Bronchial epithelial cell (primary cell): ENCODE data around the gene WRAP73. TPM values are rescaled to one million over a fixed set of nuclear protein-coding genes. Genes with fewer than 3 reads are reported as not detected.

Experiments
- DNase-seq: peaks from one replicate; pipeline ENCODE4 v3.0.0-alpha.2; 2010; ENCODE audit warnings: low read depth
- FAIRE-seq: peaks from 2 replicates; lab custom pipeline; 2011; peaks lifted over from hg19 to GRCh38; lab: Jason Lieb, UNC
- H3K27me3 ChIP-seq: 2 replicates; pipeline ENCODE4 v1.5.1; 2011; ENCODE audit warnings: low read length; ENCODE audit not compliant: control insufficient read depth, insufficient read depth
- H3K36me3 ChIP-seq: 2 replicates; pipeline ENCODE4 v1.5.1; 2011; ENCODE audit warnings: low read length; ENCODE audit not compliant: control insufficient read depth, insufficient read depth
- H3K4me3 ChIP-seq: 2 replicates; pipeline ENCODE4 v1.5.1; 2011; ENCODE audit warnings: mild to moderate bottlenecking, low read depth, low read length, control low read depth
- CTCF ChIP-seq: IDR thresholded peaks from 2 replicates; pipeline ENCODE4 v1.5.1; 2011; ENCODE audit warnings: mild to moderate bottlenecking, moderate library complexity, low read length, control low read depth, inconsistent platforms; ENCODE audit not compliant: insufficient read depth, severe bottlenecking
- total RNA-seq: library from RNA; depleted of rRNA; stranded (reverse); fragments of >200 nt; gene quantifications from 2 replicates; pipeline ENCODE4 v1.2.1, GENCODE V29; 2014

Gene WRAP73
- total RNA-seq, 1 donor from 2014 or later, result 21.3 TPM

- no peak for TF ChIP-seq CTCF
- no peak for FAIRE-seq
- no peaks in the 10 kb centered on the region for H3K27me3 ChIP-seq
These were observed 46.8 kb upstream of the WRAP73 start for GRCh38 chr1:3696689-3697088.

GRCh38 chr1:3695326-3696217, 45.7 kb upstream of the WRAP73 start:
- FAIRE-seq (no peak), DNase-seq (no peak)
- H3K27me3 ChIP-seq, result no peaks in the 10 kb centered on the region
- peak; percentile 88 for TF ChIP-seq CTCF
- no peak overlapping the region for H3K4me3 ChIP-seq
- no peaks in the 10 kb centered on the region for H3K36me3 ChIP-seq

More at GRCh38 chr1:3696689-3697088, 46.8 kb upstream of the WRAP73 start:
- no peaks in the 10 kb centered on the region for H3K36me3 ChIP-seq
- H3K4me3 ChIP-seq, result no peak overlapping the region
- DNase-seq, result no peak

DNA sequence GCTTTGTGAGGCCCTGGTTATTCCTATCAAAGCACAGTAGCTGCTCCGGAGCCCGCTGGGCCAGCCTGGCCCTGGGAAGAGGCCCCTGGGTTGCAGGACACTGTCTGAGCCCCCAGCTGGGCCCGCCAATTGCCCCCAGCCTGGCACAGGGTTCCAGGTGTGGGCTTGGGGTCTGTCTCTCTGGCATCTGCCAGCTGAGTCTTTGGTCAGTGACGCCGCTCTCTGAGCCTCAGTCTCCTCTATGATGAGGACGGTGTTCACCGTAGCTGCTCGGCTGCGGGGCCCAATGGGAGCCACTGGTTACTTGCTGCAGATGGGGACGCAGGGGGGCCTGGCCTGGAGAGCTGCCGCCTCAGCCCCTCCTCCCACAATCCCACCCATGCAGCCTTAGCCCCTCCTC, 43.4 kb upstream of the WRAP73 start:
- H3K36me3 ChIP-seq, result no peaks in the 10 kb centered on the region
- DNase-seq, result no peak
- TF ChIP-seq CTCF, result no peak
- no peak for FAIRE-seq
- H3K4me3 ChIP-seq, result no peak overlapping the region
- no peaks in the 10 kb centered on the region for H3K27me3 ChIP-seq

DNA sequence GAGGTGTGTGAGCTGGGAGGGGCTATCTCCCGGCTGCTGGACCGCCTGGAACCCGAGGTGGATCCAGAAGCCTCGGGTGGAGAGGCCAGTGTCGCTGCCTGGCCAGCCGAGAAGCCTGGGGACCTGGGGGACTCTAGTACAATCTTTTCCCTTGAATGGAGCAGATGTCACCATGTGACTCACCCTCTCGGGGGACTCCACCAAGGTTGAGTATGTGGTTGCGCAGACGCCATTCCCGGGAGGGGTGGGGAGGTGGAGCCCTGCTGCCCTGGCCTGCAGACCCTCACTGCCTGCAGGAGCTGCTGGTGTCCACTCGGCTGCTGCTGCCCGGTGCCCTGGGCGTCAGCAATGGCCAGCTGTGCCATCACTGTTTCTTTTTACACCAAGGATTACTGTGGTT, 42.7 kb upstream of the WRAP73 start:
- no peak overlapping the region for H3K4me3 ChIP-seq
- H3K27me3 ChIP-seq, result no peaks in the 10 kb centered on the region
- DNase-seq (no peak), FAIRE-seq (no peak)
- no peak for TF ChIP-seq CTCF
- H3K36me3 ChIP-seq, result no peaks in the 10 kb centered on the region

DNA sequence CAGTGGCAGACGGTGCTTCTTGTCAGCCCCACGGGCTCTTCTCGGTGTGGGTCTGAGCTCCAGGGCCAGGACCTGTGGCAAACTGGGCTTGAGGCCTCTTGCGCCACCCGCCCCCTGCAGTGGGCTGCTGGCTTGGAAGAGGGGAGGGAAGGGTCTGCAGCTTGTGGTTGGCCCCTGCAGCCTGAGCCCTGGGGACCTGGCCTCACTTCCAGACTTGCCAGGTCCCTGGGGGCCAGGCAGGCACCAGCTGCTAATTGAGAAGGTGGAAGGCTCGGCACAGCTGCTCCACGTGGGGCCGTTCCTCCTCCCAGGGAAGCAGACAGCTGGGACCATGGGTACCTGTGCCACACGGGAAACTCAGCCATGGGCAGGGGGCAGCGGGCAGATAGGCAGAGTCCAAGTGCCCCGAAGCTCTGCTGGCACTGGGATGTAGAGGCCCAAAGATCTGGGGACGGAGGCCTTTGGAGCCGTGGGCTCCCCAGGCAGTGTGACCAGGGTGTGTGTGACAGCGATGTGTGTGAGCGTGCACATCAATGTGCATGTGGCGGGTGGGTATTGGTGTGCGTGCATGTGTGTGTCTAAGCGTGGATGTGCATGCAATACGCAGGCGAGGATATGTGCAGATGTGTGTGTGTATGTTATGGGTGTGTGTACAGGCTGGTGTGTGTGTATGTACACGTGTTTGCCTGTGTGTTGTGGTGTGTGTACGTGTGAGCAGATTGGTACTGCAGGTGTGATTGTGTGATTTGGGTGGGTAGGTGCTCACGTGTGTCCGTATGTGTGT, 41.7 kb upstream of the WRAP73 start:
- H3K27me3 ChIP-seq, result no peaks in the 10 kb centered on the region
- no peaks in the 10 kb centered on the region for H3K36me3 ChIP-seq
- H3K4me3 ChIP-seq, result no peak overlapping the region
- FAIRE-seq, result peak; percentile 91
- no peak for DNase-seq
- no peak for TF ChIP-seq CTCF
